HFFc6 (cell line): ENCODE data around the gene JAK2. TPM values are rescaled to one million over a fixed set of nuclear protein-coding genes. Genes with fewer than 3 reads are reported as not detected.

Experiments
- DNase-seq: peaks from one replicate; pipeline ENCODE4 v3.0.0-alpha.2; 2018
- H3K27ac Mint-ChIP-seq: 2 replicates; pipeline ENCODE4 v1.8.0; 2020; ENCODE audit warnings: mild to moderate bottlenecking, mixed read lengths
- H3K27me3 Mint-ChIP-seq: 2 replicates; pipeline ENCODE4 v1.8.0; 2021; ENCODE audit warnings: mild to moderate bottlenecking, moderate library complexity, mixed read lengths; ENCODE audit not compliant: insufficient read depth
- H3K36me3 Mint-ChIP-seq: 2 replicates; pipeline ENCODE4 v1.8.0; 2021; ENCODE audit warnings: low read depth, mixed read lengths
- H3K4me1 Mint-ChIP-seq: 2 replicates; pipeline ENCODE4 v1.8.0; 2020; ENCODE audit warnings: low read depth, mixed read lengths
- H3K4me3 Mint-ChIP-seq: 2 replicates; pipeline ENCODE4 v1.8.0; 2020; ENCODE audit warnings: mild to moderate bottlenecking, moderate library complexity, mixed read lengths
- H3K9me3 Mint-ChIP-seq: 2 replicates; pipeline ENCODE4 v1.8.0; 2020; ENCODE audit warnings: mild to moderate bottlenecking, mixed read lengths
- total RNA-seq, 6 experiments: library from RNA; stranded (reverse); fragmentation: NEBNext Ultra II Directional; extraction: Animal tissue kit (Norgen Biotek cat#: 25700); gene quantifications; 2 replicates in 1 of 6; 3 replicates in 5 of 6; pipeline ENCODE4 v1.2.3, GENCODE V29; 2021
- TF ChIP-seq, protein P1 (sequence below): fragments of 200-600 bp; sonication (generic); IDR thresholded peaks from 2 replicates; pipeline ENCODE4 v1.5.0; 2021; ENCODE audit warnings: antibody characterized with exemption, mild to moderate bottlenecking

The JAK2 gene
- total RNA-seq, 6 experiments from 2014 or later, result 5.0 to 6.5 (median 6.0) TPM

DNA sequence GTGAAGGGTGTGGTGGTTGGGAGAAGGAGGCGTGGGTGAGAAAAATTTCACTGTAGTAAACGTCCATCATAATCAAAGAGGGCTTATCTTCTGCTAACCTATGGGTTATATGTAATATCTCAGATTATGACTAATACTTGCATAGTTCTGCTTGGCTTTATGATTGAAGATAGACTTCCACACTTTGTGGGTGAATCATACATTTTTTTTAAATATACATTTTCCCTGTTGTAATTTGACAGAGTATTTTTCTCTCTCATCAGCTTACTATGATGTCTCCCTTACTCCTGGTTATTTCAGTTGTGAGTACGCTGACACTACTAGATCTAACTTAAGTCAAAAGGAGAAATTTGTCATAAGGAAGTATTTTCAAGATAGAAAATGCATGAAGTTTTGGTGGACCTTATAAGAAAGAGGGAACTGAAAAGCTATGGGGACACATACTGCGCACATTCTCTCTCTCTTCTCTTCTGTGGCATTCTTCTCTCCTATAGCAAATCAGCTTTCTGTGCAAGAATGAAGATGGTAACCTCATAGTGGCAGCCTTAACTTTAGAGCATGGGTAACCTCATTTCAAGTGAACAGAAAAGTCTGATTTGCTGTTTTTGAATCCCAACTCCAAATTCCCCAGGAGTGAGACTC is 4.9 kb upstream of the JAK2 start:
- no peak overlapping the region for H3K4me3 Mint-ChIP-seq
- H3K27me3 Mint-ChIP-seq, result peaks cover 2% of the 10 kb centered on the region; the same call in 1 of the 2 replicates
- no peak for DNase-seq
- H3K36me3 Mint-ChIP-seq, result no peaks in the 10 kb centered on the region
- H3K27ac Mint-ChIP-seq, result no peak overlapping the region
- TF ChIP-seq, protein P1, sequence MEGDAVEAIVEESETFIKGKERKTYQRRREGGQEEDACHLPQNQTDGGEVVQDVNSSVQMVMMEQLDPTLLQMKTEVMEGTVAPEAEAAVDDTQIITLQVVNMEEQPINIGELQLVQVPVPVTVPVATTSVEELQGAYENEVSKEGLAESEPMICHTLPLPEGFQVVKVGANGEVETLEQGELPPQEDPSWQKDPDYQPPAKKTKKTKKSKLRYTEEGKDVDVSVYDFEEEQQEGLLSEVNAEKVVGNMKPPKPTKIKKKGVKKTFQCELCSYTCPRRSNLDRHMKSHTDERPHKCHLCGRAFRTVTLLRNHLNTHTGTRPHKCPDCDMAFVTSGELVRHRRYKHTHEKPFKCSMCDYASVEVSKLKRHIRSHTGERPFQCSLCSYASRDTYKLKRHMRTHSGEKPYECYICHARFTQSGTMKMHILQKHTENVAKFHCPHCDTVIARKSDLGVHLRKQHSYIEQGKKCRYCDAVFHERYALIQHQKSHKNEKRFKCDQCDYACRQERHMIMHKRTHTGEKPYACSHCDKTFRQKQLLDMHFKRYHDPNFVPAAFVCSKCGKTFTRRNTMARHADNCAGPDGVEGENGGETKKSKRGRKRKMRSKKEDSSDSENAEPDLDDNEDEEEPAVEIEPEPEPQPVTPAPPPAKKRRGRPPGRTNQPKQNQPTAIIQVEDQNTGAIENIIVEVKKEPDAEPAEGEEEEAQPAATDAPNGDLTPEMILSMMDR, result no peak
- H3K9me3 Mint-ChIP-seq, result no peaks in the 10 kb centered on the region
- peaks cover 28% of the 10 kb centered on the region for H3K4me1 Mint-ChIP-seq

DNA sequence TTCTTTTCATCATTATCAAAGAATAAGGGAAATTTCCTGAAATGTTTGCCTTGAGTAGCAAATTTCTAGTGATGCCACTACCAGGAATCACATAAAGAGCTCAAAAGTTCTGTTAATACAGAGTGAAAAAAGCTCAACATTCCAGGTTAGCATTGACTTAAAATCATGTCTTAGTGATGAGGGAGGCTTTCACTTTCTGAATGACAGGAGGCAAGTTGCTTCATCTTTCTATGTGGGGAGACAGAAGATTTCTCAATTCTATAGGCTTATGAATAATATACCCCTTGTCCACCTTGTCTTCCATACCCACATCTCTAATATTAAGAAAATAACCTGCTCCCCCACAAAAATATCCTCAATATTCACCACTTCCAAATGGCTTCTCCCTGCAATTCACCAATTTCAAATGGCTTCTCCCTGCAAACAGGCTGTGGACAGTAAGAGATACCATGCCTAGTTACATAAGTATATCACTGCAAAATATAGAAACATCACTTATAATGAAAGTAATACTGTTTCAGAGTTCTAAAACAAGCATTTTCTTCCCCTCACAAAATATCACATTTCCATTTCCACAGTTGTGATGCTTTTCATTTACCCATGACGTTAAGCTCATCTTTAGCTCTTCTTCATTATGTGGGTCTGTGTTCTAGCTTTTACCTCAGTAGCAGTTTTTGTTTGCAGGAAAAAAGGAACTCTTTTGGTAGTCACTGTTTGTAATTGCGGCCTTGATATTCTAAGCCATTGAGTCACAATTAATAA is 2.2 kb upstream of the JAK2 start:
- peaks cover 41% of the 10 kb centered on the region for H3K4me1 Mint-ChIP-seq
- no peaks in the 10 kb centered on the region for H3K9me3 Mint-ChIP-seq
- TF ChIP-seq, protein P1, result no peak
- H3K27ac Mint-ChIP-seq, result no peak overlapping the region
- no peaks in the 10 kb centered on the region; the same call in 1 of the 2 replicates for H3K27me3 Mint-ChIP-seq
- H3K4me3 Mint-ChIP-seq, result no peak overlapping the region
- DNase-seq, result no peak
- no peaks in the 10 kb centered on the region for H3K36me3 Mint-ChIP-seq

DNA sequence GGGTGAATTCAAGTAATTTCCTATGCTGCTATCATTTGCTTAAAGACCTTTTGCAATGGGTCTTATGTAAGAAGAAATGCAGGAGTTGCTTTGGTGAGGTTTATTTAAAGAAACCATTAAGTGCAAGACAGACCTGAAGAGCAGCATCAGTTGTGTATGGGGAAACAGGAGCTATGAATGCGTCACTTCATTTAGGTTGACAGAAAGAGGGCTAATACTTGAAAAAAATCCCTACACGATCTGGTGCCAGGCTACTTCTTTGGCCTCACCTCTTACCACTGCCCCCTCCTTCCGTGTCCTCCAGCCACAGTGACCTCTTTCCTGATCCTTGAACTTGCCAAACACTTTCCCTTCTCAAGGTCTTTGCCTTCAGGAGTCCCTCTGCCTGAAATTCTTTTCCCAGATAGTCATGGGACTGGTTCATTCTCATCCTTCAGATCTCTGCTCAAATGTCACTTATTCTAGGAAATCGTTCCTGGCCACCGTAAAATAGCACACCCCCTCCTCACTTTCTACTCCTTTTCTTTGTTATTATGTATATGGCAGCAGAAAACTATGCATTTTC is 1.4 kb upstream of the JAK2 start:
- peaks cover 41% of the 10 kb centered on the region for H3K4me1 Mint-ChIP-seq
- no peaks in the 10 kb centered on the region for H3K9me3 Mint-ChIP-seq
- peak overlapping the region; percentile 96 for H3K27ac Mint-ChIP-seq
- H3K36me3 Mint-ChIP-seq, result no peaks in the 10 kb centered on the region
- DNase-seq, result no peak
- no peaks in the 10 kb centered on the region; the same call in 1 of the 2 replicates for H3K27me3 Mint-ChIP-seq
- peak overlapping the region; percentile 91 for H3K4me3 Mint-ChIP-seq
- TF ChIP-seq, protein P1, result no peak

DNA sequence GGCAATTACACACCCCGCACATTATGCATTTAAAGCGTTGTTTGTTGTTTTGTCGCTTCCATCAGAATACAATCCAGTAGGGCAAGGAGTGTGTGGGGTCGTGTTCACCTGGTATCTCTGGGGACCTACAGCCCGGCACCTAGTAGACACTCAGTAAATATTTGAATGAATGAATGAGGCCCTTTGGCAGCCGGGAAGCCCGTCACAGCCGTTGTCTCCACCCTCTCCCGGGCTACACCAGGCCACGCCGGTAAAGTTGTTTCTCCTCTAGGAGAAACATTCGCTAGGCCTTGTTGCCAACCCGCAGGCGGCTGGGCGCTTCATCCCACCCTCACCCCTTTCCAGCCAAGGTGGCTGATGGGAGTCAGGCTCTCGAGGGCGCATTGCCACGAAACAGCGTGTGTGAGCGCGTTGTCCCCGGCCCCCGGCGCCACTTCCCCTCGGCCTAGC is 876 bp upstream of the JAK2 start:
- peak; percentile 47 for DNase-seq
- no peaks in the 10 kb centered on the region for H3K9me3 Mint-ChIP-seq
- peaks cover 38% of the 10 kb centered on the region for H3K4me1 Mint-ChIP-seq
- H3K27me3 Mint-ChIP-seq, result no peaks in the 10 kb centered on the region; the same call in 1 of the 2 replicates
- peak overlapping the region; percentile 91 for H3K4me3 Mint-ChIP-seq
- H3K36me3 Mint-ChIP-seq, result no peaks in the 10 kb centered on the region
- peak overlapping the region; percentile 96 for H3K27ac Mint-ChIP-seq
- TF ChIP-seq, protein P1, result no peak

DNA sequence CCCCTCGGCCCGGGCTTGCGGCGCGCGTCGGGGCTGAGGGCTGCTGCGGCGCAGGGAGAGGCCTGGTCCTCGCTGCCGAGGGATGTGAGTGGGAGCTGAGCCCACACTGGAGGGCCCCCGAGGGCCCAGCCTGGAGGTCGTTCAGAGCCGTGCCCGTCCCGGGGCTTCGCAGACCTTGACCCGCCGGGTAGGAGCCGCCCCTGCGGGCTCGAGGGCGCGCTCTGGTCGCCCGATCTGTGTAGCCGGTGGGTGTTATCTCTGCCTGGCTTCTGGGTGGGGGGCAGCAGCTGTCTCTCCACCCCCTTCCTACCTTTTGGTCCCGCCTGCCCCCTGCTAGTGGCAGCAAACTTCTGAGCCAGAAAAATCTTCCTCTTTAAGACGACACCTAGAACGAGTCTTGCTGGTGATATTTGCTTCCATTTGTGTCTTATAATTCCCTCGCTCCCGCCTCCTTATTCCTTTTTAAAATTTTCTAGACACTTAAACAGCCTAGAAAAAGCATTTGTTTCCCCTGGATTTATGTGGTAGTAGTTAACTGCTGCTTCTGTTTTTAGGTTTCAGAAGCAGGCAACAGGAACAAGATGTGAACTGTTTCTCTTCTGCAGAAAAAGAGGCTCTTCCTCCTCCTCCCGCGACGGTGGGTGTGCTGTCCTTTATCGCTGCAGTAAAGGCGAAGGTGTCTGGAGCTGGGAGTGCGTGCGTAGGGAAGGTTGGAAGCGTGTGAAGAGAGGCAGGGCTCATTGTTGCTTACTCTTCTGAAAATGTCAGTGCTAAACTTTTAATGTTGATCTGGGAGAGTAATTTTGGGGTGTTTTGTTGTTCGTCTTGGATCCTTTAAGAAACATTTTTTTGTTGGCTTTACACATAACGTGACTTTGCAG is 554 bp downstream of the JAK2 start:
- Mint-ChIP-seq H3K9me3 (no peaks in the 10 kb centered on the region), H3K27me3 (no peaks in the 10 kb centered on the region; the same call in 1 of the 2 replicates), H3K27ac (peak overlapping the region; percentile 76), H3K36me3 (no peaks in the 10 kb centered on the region), H3K4me1 (peaks cover 24% of the 10 kb centered on the region), H3K4me3 (peak overlapping the region; percentile 91)
- TF ChIP-seq, protein P1, result peak; percentile 27; the same call in 1 of the 2 replicates
- peak; percentile 28 for DNase-seq
